ENCODE results near the gene SAMD10. TPM values are rescaled to one million over a fixed set of nuclear protein-coding genes. Genes with fewer than 3 reads are reported as not detected.
"Not testable (repeated sequence)": the region's sequence is repeated elsewhere in the genome, so short reads cannot be mapped to it uniquely, and the experiment has no call there.

Gene SAMD10
- total RNA-seq, 1 donor from 2014 or later = 9.0 TPM

GRCh38 chr20:63974402-63975200 is 4.8 kb downstream of the SAMD10 start:
- CTCF ChIA-PET = interaction anchor here (0.6 to 2.3 kb wide), 17 partner anchors 17 to 751 kb away, joined by 3 to 13 read pairs (median 4); partner anchors contain the start of genes PTK6 and TPD52L2
- Mint-ChIP-seq H3K36me3 (ENCODE audit: low read depth) (peaks cover 14% of the 10 kb centered on the region), H3K4me3 (no peak overlapping the region), H3K27me3 (no peaks in the 10 kb centered on the region), H3K27ac (no peak overlapping the region), H3K4me1 (peaks cover 25% of the 10 kb centered on the region), H3K9me3 (no peaks in the 10 kb centered on the region)
- no peak for TF ChIP-seq CTCF (IDR thresholded peaks at IDR 0.05)
- peak; percentile 13 for DNase-seq
- intact Hi-C loops (cut with micrococcal nuclease) = loop anchor here (1.0 to 5.0 kb wide), 9 partner anchors 110 to 917 kb away; partner anchors contain the start of genes ARFRP1 and ZGPAT
- POLR2A ChIA-PET = interaction anchor here (1.0 to 3.4 kb wide), 6 partner anchors 109 to 454 kb away, joined by 3 to 13 read pairs (median 8); partner anchors contain the start of genes ARFRP1, PPDPF, PTK6 and TPD52L2
- ATAC-seq (ENCODE audit: low read depth) = no peak

GRCh38 chr20:63973636-63974401 is 5.6 kb downstream of the SAMD10 start:
- no peaks in the 10 kb centered on the region for H3K9me3 Mint-ChIP-seq
- H3K27me3 Mint-ChIP-seq = no peaks in the 10 kb centered on the region
- no peak overlapping the region for H3K27ac Mint-ChIP-seq
- peak overlapping the region; percentile 8 for H3K4me3 Mint-ChIP-seq
- H3K36me3 Mint-ChIP-seq (ENCODE audit: low read depth) = peaks cover 14% of the 10 kb centered on the region
- ChIA-PET POLR2A (interaction anchor here (0.9 to 3.4 kb wide), 7 partner anchors 108 to 478 kb away, joined by 3 to 13 read pairs (median 7); partner anchors contain the start of genes ARFRP1, PPDPF, PTK6 and TPD52L2), CTCF (interaction anchor here (0.6 to 2.3 kb wide), 20 partner anchors 8 to 750 kb away, joined by 3 to 13 read pairs (median 4); partner anchors contain the start of genes OPRL1, PTK6 and TPD52L2)
- DNase-seq = peak; percentile 87
- ATAC-seq (ENCODE audit: low read depth) = peak; percentile 66
- peak; percentile 72 for TF ChIP-seq CTCF (IDR thresholded peaks at IDR 0.05)
- H3K4me1 Mint-ChIP-seq = peaks cover 28% of the 10 kb centered on the region
- intact Hi-C loops (cut with micrococcal nuclease) = loop anchor here (1.0 to 5.0 kb wide), 10 partner anchors 110 to 917 kb away; partner anchors contain the start of genes ARFRP1 and ZGPAT

DNA sequence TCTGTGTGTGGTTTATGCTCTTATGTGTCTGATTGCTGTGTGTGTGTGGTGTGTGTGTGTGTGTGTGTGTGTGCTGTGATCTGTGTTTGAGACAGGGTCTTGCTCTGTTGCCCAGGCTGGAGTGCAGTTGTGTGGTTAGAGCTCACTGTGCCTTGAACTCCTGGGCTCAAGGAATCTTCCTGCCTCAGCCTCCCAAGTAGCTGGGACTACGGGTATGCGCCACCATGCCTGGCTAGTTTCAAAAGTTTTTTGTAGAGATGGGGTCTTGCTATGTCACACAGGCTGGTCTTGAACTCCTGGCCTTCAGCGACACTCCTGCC is 6.3 kb downstream of the SAMD10 start:
- Mint-ChIP-seq H3K27me3 (no peaks in the 10 kb centered on the region), H3K9me3 (no peaks in the 10 kb centered on the region), H3K4me3 (no peak overlapping the region), H3K27ac (no peak overlapping the region), H3K4me1 (peaks cover 30% of the 10 kb centered on the region), H3K36me3 (ENCODE audit: low read depth) (peaks cover 14% of the 10 kb centered on the region)
- DNase-seq (no peak), ATAC-seq (ENCODE audit: low read depth) (no peak)
- POLR2A ChIA-PET = interaction anchor here (0.9 to 3.4 kb wide), 5 partner anchors 108 to 477 kb away, joined by 4 to 13 read pairs (median 7); partner anchors contain the start of genes ARFRP1, PPDPF, PTK6 and TPD52L2
- intact Hi-C loops (cut with micrococcal nuclease) = loop anchor here (2.0 to 5.0 kb wide), 5 partner anchors 266 to 916 kb away; partner anchors contain the start of genes ARFRP1 and ZGPAT
- no peak for TF ChIP-seq CTCF (IDR thresholded peaks at IDR 0.05)
- CTCF ChIA-PET = interaction anchor here (0.6 to 2.3 kb wide), 12 partner anchors 9 to 750 kb away, joined by 3 to 13 read pairs (median 4); partner anchors contain the start of genes OPRL1, PTK6 and TPD52L2

- CTCF ChIA-PET = interaction anchor here (0.7 to 2.3 kb wide), 7 partner anchors 9 to 749 kb away, joined by 4 to 12 read pairs (median 4); partner anchors contain the start of genes PTK6, TPD52L2 and UCKL1
Measured at GRCh38 chr20:63972312-63973159, 6.9 kb downstream of the SAMD10 start.

DNA sequence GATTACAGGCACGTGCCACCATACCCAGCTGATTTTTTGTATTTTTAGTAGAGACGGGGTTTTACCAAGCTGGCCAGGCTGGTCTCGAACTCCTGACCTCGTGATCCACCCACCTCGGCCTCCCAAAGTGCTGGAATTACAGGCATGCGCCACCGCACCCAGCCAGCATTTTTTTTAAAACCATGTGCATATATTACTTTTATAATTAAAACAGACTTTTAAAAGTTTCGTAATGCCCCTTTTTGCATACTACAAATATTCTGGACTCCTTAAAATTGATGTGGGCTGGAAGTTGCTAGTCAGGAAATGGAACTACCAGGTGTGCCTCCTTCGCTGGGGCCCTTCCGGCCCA is 7.5 kb downstream of the SAMD10 start:
- Mint-ChIP-seq H3K36me3 (ENCODE audit: low read depth) (peaks cover 12% of the 10 kb centered on the region), H3K4me1 (peaks cover 22% of the 10 kb centered on the region)
- not testable (repeated sequence) for H3K27ac Mint-ChIP-seq; H3K9me3 Mint-ChIP-seq; DNase-seq; ATAC-seq (ENCODE audit: low read depth); H3K4me3 Mint-ChIP-seq; H3K27me3 Mint-ChIP-seq
- CTCF ChIA-PET = interaction anchor here (0.7 kb wide), 1 partner anchor 16 kb away, joined by 4 read pairs; the partner anchor contains the start of gene UCKL1
- intact Hi-C loops (cut with micrococcal nuclease) = loop anchor here (2.0 to 5.0 kb wide), 5 partner anchors 265 to 915 kb away; partner anchors contain the start of genes ARFRP1 and ZGPAT
- POLR2A ChIA-PET = interaction anchor here (0.6 kb wide), 1 partner anchor 1850 kb away, joined by 3 read pairs; no protein-coding TSS in a partner anchor

More at GRCh38 chr20:63972312-63973159, 6.9 kb downstream of the SAMD10 start:
- TF ChIP-seq CTCF (IDR thresholded peaks at IDR 0.05) = no peak
- intact Hi-C loops (cut with micrococcal nuclease) = loop anchor here (2.0 to 5.0 kb wide), 5 partner anchors 265 to 915 kb away; partner anchors contain the start of genes ARFRP1 and ZGPAT
- H3K27ac Mint-ChIP-seq = no peak overlapping the region
- peaks cover 25% of the 10 kb centered on the region for H3K4me1 Mint-ChIP-seq
- no peaks in the 10 kb centered on the region for H3K9me3 Mint-ChIP-seq
- DNase-seq (peak; percentile 12), ATAC-seq (ENCODE audit: low read depth) (no peak)
- H3K36me3 Mint-ChIP-seq (ENCODE audit: low read depth) = peaks cover 14% of the 10 kb centered on the region
- POLR2A ChIA-PET = interaction anchor here (1.8 to 3.4 kb wide), 2 partner anchors 107 to 435 kb away, joined by 7 to 13 read pairs; partner anchors contain the start of genes PTK6 and TPD52L2
- H3K4me3 Mint-ChIP-seq = no peak overlapping the region
- H3K27me3 Mint-ChIP-seq = no peaks in the 10 kb centered on the region

Data from activated B cell treated with CpG ODN at 0.5 μM for 24 hours (primary cell).